RWPE1 (cell line): ENCODE data around the gene ITGA6.

Source experiments
- CTCF ChIA-PET: fragments of 350-600 bp; sonication (Branson Sonifier 250); formaldehyde crosslinking; extraction: SDS; loops from one replicate; lab custom pipeline; 2021; lab: Yijun Ruan, JAX
- POLR2A ChIA-PET: fragments of 400-600 bp; formaldehyde crosslinking; extraction: SDS; loops from one replicate; lab custom pipeline; 2020; ENCODE audit warnings: antibody characterized with exemption; ENCODE audit not compliant: low non-redundant PET; lab: Yijun Ruan, JAX
- DNase-seq: peaks from one replicate; pipeline ENCODE4 v3.0.0; 2012; ENCODE audit warnings: low spot score
- H3K27ac ChIP-seq: fragments of 450-650 bp; 2 replicates; pipeline ENCODE4 v1.5.1; 2017
- TF ChIP-seq, protein P1 (sequence below): fragments of 450-650 bp; conservative IDR thresholded peaks from 2 replicates; pipeline ENCODE4 v1.5.1; 2017; ENCODE audit warnings: low read depth, mild to moderate bottlenecking

The ITGA6 gene

DNA sequence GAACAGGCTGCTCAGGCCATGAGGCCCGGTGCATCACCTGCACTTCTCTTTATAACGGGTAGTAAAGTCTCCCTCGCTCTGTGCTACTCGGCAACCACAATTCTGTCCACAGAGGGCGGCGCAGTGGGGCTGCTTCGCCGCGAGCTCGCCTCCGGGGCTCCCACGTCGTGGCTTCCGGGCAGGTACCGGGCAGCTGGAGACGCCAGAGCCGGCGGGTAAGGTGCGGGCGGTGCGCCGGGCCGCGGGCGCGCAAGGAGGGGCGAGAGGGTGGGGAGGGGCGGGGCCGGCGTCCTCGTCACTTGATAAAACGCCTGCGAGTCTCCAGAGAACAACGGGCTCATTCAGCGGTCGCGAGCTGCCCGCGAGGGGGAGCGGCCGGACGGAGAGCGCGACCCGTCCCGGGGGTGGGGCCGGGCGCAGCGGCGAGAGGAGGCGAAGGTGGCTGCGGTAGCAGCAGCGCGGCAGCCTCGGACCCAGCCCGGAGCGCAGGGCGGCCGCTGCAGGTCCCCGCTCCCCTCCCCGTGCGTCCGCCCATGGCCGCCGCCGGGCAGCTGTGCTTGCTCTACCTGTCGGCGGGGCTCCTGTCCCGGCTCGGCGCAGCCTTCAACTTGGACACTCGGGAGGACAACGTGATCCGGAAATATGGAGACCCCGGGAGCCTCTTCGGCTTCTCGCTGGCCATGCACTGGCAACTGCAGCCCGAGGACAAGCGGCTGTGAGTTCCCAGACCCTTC, at the start of gene ITGA6:
Gene ITGA6, plus strand, starts transcription at position 331 of the 734 bp plus-strand sequence.
- ChIA-PET POLR2A (interaction anchor here (0.6 to 1.3 kb wide), 2 partner anchors 18 to 255 kb away, joined by 3 to 8 read pairs; no protein-coding TSS in a partner anchor), CTCF (interaction anchor here (0.5 to 3.6 kb wide), 6 partner anchors 23 to 255 kb away, joined by 3 to 24 read pairs (median 3); no protein-coding TSS in a partner anchor)
- peak within 1 kb of the TSS; percentile 94 for H3K27ac ChIP-seq
- TF ChIP-seq, protein P1, sequence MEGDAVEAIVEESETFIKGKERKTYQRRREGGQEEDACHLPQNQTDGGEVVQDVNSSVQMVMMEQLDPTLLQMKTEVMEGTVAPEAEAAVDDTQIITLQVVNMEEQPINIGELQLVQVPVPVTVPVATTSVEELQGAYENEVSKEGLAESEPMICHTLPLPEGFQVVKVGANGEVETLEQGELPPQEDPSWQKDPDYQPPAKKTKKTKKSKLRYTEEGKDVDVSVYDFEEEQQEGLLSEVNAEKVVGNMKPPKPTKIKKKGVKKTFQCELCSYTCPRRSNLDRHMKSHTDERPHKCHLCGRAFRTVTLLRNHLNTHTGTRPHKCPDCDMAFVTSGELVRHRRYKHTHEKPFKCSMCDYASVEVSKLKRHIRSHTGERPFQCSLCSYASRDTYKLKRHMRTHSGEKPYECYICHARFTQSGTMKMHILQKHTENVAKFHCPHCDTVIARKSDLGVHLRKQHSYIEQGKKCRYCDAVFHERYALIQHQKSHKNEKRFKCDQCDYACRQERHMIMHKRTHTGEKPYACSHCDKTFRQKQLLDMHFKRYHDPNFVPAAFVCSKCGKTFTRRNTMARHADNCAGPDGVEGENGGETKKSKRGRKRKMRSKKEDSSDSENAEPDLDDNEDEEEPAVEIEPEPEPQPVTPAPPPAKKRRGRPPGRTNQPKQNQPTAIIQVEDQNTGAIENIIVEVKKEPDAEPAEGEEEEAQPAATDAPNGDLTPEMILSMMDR = no peak
- peak; percentile 80 for DNase-seq

DNA sequence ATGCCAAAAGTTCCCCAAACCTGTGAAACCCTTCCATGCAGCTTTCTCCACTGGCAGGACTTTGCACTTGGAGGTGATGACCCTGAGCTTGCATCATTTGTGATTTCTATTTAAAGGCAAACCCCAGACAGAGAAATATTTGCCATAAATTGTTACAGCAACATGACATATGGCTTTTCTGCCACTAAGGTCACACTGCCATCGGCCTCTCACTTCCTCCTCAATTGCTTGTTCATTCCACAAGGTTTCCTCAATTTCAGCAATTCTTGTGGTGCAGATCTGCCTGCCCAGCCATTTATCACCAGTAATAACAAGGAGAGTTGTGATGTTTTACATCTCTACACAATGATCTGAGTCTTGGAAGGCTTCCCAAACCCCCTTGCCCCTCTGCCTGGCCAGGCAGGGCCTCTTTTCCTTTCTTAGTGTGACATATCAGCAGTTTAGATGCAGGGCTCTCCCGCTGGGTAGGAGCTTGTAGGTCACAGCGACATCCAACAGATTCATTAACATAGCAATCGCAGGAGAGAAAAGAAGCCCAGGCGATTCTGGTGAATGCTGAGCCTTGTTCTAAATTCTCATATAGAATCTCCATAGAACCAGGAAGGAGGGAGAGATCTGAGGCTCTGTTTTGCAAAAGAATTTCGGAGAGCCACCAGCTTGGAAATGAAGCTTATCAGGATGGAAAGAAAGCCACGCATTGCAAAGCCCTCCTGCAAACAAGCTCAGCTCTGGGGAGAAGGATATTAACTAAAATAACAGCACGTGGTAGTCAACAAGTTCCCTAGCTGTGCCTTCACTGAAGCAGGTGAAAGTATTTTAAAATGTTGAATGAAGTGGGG, 46.7 kb upstream of the ITGA6 start:
- no peak for DNase-seq
- TF ChIP-seq, protein P1 = no peak
- ChIA-PET CTCF (interaction anchor here (0.7 kb wide), 1 partner anchor 16 kb away, joined by 3 read pairs; no protein-coding TSS in a partner anchor), POLR2A (no interaction called here)
- H3K27ac ChIP-seq = no peak overlapping the region

DNA sequence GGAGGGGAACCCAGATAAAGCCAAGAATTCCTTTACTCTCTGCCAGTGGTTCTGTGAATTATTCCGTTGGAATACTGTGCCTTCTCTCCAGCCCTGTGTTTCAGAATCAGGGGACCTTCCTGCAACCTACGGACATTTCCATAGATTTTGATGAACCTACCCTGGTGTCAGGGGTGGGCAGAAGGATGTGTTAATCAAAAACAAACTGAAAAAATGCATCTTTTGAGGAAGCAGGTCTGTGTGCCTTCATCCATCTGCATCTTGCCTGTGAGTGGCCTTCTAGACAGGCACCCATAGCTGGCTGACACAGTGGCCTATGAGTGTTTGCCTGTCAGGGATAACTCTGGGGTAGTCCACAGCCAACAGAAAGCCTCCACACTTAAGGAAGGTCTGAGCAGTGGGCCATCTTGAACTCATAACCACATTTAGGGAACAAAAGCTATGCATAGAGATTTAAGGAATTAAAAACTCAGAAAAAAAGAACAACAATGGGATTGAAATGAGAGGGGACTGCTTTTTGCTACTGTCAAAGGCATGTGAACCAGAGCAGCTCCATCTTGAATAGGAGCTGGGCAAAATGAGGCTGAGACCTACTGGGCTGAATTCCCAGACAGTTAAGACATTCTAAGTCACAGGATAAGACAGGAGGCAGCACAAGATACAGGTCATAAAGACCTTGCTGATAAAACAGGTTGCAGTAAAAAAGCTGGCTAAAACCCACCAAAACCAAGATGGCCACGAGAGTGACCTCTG, 45.9 kb upstream of the ITGA6 start:
- ChIA-PET POLR2A (no interaction called here), CTCF (interaction anchor here (0.7 kb wide), 1 partner anchor 15 kb away, joined by 3 read pairs; no protein-coding TSS in a partner anchor)
- no peak overlapping the region for H3K27ac ChIP-seq
- no peak for DNase-seq
- TF ChIP-seq, protein P1 = no peak

DNA sequence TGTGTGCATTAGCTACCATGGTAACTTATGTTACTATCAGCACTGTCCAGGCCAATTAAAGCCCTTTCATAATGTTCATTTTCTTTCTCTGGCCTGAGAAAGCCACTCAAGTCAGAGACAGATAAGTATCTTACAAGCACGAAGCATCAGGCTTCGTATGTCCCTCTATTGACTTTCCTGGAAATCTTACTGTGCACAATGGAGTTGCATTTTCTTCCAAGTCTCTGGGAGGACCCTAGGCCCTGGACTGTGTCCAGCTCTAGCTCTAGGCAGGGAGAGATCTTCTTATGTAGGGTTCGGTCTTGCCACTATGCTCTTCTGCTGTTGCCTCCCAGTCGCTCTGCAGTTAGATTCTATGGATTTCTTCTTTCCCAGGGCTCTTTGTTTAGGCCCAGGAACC, 40.0 kb upstream of the ITGA6 start:
- no peak overlapping the region for H3K27ac ChIP-seq
- POLR2A ChIA-PET = no interaction called here
- CTCF ChIA-PET = interaction anchor here (0.6 kb wide), 1 partner anchor 163 kb away, joined by 5 read pairs; no protein-coding TSS in a partner anchor
- no peak for DNase-seq
- TF ChIP-seq, protein P1 = no peak

DNA sequence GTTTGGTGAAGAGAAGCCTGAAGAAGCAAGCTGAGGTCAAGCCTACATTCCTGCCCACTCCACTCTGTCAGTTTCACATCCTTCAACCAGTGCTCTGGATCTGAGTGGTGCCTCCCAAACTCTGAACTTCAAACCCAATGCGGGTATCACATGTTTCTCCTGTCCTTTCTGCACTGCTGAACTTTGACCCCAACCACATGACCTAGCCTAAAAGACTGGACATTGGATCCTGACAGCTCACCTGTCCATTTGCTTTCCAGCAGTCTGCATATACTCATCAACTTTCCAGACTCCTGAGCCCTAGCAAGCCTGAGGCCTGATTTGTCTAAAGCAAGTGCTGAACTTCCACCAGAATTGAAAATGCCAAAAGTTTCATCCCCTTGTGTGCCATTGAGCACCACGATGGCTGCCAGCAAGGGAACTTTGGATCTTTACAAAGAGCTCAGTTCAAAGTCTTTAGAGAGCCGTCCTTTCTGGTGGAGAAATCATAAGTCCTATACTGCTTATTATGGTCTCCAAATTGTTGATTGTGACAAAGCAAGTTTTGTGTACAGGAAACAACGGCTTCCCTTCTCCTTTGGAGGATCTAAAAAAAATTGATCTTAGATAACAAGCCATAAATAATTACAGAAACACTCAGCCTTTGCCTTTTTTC, 37.6 kb upstream of the ITGA6 start:
- DNase-seq = no peak
- ChIA-PET POLR2A (no interaction called here), CTCF (no interaction called here)
- TF ChIP-seq, protein P1 = no peak
- no peak overlapping the region for H3K27ac ChIP-seq
